Adrenal gland (tissue), 12 donors: ENCODE results near the gene HNRNPLL. TPM values are rescaled to one million over a fixed set of nuclear protein-coding genes. Genes with fewer than 3 reads are reported as not detected.

ENCODE experiments used
- DNase-seq, 7 donors: peaks; one replicate each; pipeline ENCODE4 v3.0.0-alpha.2; 2019 to 2020
- H3K27ac ChIP-seq, 5 donors: fragments of 200-600 bp; sonication (generic) in 4 of 5; 1 replicate in 3 of 5; 2 replicates in 2 of 5; pipeline versions ENCODE4 v1.5.1 to v1.8.0; 2016 to 2020; ENCODE audit warnings: mild to moderate bottlenecking in 1 of 5
- H3K27me3 ChIP-seq: fragments of 200-600 bp; 2 replicates; pipeline ENCODE4 v1.8.0; 2021
- H3K36me3 ChIP-seq, 2 donors: fragments of 200-600 bp; replicated peaks in 1 of 2; 1 replicate in 1 of 2; 2 replicates in 1 of 2; pipeline versions ENCODE4 v1.5.1 to v1.8.0; 2018 to 2022
- H3K4me1 ChIP-seq, 2 donors: fragments of 200-600 bp; replicated peaks in 1 of 2; 1 replicate in 1 of 2; 2 replicates in 1 of 2; pipeline versions ENCODE4 v1.5.1 to v1.8.0; 2018 to 2021
- H3K4me3 ChIP-seq, 4 donors: fragments of 200-600 bp; sonication (generic) in 3 of 4; one replicate each; pipeline ENCODE4 v1.5.1; 2016 to 2018
- H3K9me3 ChIP-seq, 3 donors: fragments of 200-600 bp; sonication (generic) in 1 of 3; replicated peaks in 1 of 3; 1 replicate in 2 of 3; 2 replicates in 1 of 3; pipeline versions ENCODE4 v1.5.1 to v1.8.0; 2016 to 2021
- CTCF ChIP-seq, 6 experiments: fragments of 450-650 bp in 4 of 6; fragments of 200-600 bp in 2 of 6; sonication (generic) in 1 of 6; IDR thresholded peaks; 1 replicate in 5 of 6; 2 replicates in 1 of 6; pipeline versions ENCODE4 v1.5.1 to v1.8.0; 2016 to 2021; ENCODE audit warnings: antibody characterized with exemption in 6 of 6, mild to moderate bottlenecking in 2 of 6, moderate library complexity in 1 of 6
- POLR2A ChIP-seq, 2 donors: fragments of 450-650 bp; IDR thresholded peaks; one replicate each; pipeline ENCODE4 v1.6.1; 2017; ENCODE audit warnings: antibody characterized with exemption in 2 of 2, mild to moderate bottlenecking in 2 of 2, moderate library complexity in 1 of 2
- WGBS, 4 donors: extraction: QIAGEN DNeasy Blood & Tissue Kit in 2 of 4; methylation state at CpG; one replicate each; pipeline versions ENCODE4 v1.1.5 to v1.1.7; 2013 to 2017; 5-methylcytosine and 5-hydroxymethylcytosine counted together
- intact Hi-C, 2 donors: fragments of 100-400 bp; cut with DNase I; formaldehyde crosslinking; loops; one replicate each; pipeline versions ENCODE4 v1.14.1 to v1.15.0; 2022 to 2023
- polyA plus RNA-seq, 3 donors: library from polyadenylated mRNA; stranded (reverse); fragments of 200-250 nt in 2 of 3; fragments of 350-450 nt in 1 of 3; fragmentation: Illumina TruSeq in 1 of 3; extraction: RNeasy Lipid Tissue Mini Kit (QIAGEN cat#74804) in 1 of 3; gene quantifications; one replicate each; pipeline ENCODE4 v1.2.3, GENCODE V29; 2013 to 2014
- total RNA-seq, 9 donors: library from RNA; depleted of rRNA in 4 of 9; stranded (reverse); fragments of >200 nt in 4 of 9; fragments of 120-200 nt in 1 of 9; fragmentation: NEBNext Ultra II Directional in 1 of 9; extraction: Animal tissue kit (Norgen Biotek cat#: 25700) in 1 of 9; gene quantifications; one replicate each; pipeline versions ENCODE4 v1.1.0 to v1.2.4, GENCODE V29; 2013 to 2023
- donor health status: healthy with polysubstance abuse.
- donor health status: Bipolar disorder and iron deficiency.
- donor health status: DM: yes; HTN: yes; CAD: no.
- donor health status: DM: no; HTN: no; CAD: no.
- donor health status: DM: no; HTN: no; CAD: no.
- donor health status: DM: yes; HTN: yes; CAD: no.

The HNRNPLL gene
- total and polyA plus RNA-seq, 12 donors = 19.5 to 75.2 (median 49.4) TPM

- intact Hi-C loops = no loop called here
- 81 to 92% (median 86%) methylated on average over 4 of the region's 4 CpGs for WGBS, 4 donors
- no peak for TF ChIP-seq POLR2A (IDR thresholded peaks at IDR 0.05)
- TF ChIP-seq CTCF (IDR thresholded peaks at IDR 0.05) = no peak
These were observed 52.9 kb downstream of the HNRNPLL start for GRCh38 chr2:38549851-38550250.

GRCh38 chr2:38549071-38549704, 53.5 kb downstream of the HNRNPLL start:
- no peak overlapping the region for H3K4me3 ChIP-seq
- H3K27ac ChIP-seq = no peak overlapping the region
- no peaks in the 10 kb centered on the region for H3K27me3 ChIP-seq
- no peaks in the 10 kb centered on the region for H3K36me3 ChIP-seq
- intact Hi-C loops = no loop called here
- no peak for DNase-seq
- TF ChIP-seq CTCF (IDR thresholded peaks at IDR 0.05) (no peak), POLR2A (IDR thresholded peaks at IDR 0.05) (no peak)
- H3K9me3 ChIP-seq = no peaks in the 10 kb centered on the region
- 73 to 81% (median 76%) methylated on average over 7 of the region's 7 CpGs for WGBS, 4 donors
- no peaks in the 10 kb centered on the region for H3K4me1 ChIP-seq

More at GRCh38 chr2:38549851-38550250, 52.9 kb downstream of the HNRNPLL start:
- DNase-seq = no peak
- Histone ChIP-seq H3K36me3 (no peaks in the 10 kb centered on the region), H3K27me3 (no peaks in the 10 kb centered on the region), H3K27ac (no peak overlapping the region), H3K9me3 (no peaks in the 10 kb centered on the region), H3K4me1 (no peaks in the 10 kb centered on the region), H3K4me3 (no peak overlapping the region)

GRCh38 chr2:38547791-38548190, 54.9 kb downstream of the HNRNPLL start:
- TF ChIP-seq POLR2A (IDR thresholded peaks at IDR 0.05) = no peak
- no peak for TF ChIP-seq CTCF (IDR thresholded peaks at IDR 0.05)
- H3K27me3 ChIP-seq = no peaks in the 10 kb centered on the region
- H3K27ac ChIP-seq = no peak overlapping the region
- 86 to 93% (median 91%) methylated on average over 1 of the region's 1 CpG for WGBS, 4 donors
- no peak overlapping the region for H3K4me3 ChIP-seq
- H3K4me1 ChIP-seq = peaks cover under 1 to 8% of the 10 kb centered on the region in 2 donors
- DNase-seq = no peak
- intact Hi-C loops = no loop called here
- H3K9me3 ChIP-seq = no peaks in the 10 kb centered on the region
- no peaks in the 10 kb centered on the region for H3K36me3 ChIP-seq

- Histone ChIP-seq H3K4me1 (peaks cover 9 to 15% of the 10 kb centered on the region in 2 donors), H3K27me3 (no peaks in the 10 kb centered on the region), H3K4me3 (no peak overlapping the region), H3K36me3 (no peaks in the 10 kb centered on the region), H3K9me3 (no peaks in the 10 kb centered on the region), H3K27ac (no peak overlapping the region)
- TF ChIP-seq POLR2A (IDR thresholded peaks at IDR 0.05) (no peak), CTCF (IDR thresholded peaks at IDR 0.05) (no peak)
- DNase-seq = no peak
- intact Hi-C loops = no loop called here
- WGBS, 4 donors = 87 to 100% (median 93%) methylated on average over 3 of the region's 3 CpGs
These were observed 56.1 kb downstream of the HNRNPLL start for GRCh38 chr2:38546585-38546984.
